GM18520 (cell line): ENCODE data around the gene CHMP3.
"Not testable (repeated sequence)": the region's sequence is repeated elsewhere in the genome, so short reads cannot be mapped to it uniquely, and the experiment has no call there.

ENCODE experiments used
- ATAC-seq: cut with Tn5 transposase; IDR thresholded peaks from one replicate; pipeline ENCODE4 v1.9.1; 2021; ENCODE audit not compliant: unreplicated experiment

The CHMP3 gene

DNA sequence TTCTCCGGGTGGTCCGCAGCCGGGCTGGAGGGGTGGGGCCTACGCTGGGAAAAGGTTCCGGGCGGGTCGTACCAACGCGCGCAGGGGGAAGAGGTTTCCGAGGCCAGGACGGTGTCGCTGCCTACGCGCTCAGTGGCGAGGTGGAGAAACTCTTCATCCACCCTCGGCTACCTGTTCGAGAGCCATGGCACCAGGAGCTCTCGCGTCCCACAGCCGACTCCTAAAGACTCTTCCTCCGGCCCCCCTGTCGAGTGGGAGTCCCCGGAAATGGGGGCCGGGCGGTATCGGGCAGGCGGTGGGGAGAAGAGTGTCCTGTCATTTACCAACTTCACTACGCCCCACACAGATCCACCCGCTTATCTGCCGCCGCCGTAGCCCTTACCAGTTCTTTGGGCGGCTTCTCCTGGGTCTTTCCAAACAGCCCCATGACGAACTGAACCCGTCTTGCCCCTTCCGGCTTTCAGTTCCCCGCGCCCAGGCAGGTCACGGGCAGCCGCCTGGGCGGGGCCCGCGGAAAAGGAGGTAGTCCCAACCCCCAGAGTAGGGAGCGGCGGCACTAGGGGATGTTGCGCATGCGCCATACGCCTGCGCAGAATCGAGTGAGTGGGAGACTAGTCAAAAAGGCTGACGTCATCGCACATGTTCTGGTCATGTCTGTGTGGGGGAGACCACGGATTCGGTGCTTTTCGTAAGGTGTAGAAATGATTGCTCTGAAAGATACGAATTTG lies at the start of gene CHMP3:
Gene CHMP3, minus strand, starts transcription at position 522 of the 728 bp plus-strand sequence. Its CDS starts 95 bp downstream, at position 427.
- peak; percentile 89 for ATAC-seq

DNA sequence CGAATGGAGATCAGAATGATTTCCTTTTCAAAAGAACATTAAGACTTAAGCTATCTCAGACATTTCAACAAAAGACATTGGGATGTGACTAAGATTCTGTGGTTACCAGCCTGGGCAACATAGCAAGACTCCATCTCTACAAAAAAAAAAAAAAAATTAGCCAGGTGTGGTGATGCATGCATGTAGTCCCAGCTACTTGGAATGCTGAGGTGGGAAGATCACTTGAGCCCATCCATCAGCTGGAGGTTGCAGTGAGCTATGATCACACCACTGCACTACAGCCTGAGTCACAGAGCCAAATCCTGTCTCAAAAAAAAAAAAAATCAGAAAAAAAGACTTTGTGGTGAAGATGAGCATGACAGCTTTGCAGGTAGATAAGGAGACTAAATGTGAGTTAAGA lies 47.6 kb upstream of the CHMP3 start:
- ATAC-seq, result no peak

DNA sequence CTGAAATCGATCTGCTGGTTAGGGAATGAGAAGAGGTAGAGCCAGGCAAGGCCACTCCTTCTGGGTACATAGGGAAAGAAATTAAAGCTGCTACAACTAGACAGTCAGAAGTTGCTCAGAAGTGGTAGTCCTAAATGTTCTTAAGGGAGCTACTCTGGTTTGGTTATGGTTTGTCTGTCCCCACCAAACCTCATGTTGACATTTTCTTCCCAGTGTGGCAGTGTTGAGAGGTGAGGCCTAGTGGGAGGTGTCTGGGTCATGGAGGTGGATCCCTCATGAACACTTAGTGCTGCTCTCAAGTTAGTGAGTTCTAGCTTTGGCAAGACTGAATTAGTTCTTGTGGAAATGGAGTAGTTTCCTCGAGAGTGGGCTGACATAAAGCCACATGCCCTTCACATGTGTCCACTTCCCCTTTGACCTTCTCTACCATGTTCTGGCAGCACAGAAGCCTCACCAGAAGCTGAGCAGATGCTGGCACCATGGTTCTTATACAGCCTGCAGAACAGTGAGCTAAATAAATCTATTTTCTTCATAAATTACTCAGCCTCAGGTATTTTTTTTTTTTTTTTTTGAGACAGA lies 45.7 kb upstream of the CHMP3 start:
- no peak for ATAC-seq

DNA sequence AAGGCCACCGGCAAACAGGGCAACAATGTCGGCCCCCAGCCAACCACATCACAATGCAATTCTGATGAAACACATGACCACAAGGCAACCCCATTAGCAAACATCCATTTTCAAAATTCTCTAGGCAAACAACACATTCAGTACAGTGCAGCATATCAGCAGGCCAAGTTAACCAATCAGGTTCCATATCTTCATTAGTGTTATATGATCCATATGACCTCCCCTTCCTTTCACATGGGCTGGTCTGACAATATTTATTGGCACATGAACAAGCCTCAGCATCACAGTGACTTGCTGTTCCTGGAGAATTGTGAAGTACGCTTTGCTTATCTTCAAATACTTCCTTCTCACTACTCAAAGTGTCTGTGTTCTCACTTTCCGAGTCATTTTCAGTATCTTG lies 40.7 kb upstream of the CHMP3 start:
- no peak for ATAC-seq

DNA sequence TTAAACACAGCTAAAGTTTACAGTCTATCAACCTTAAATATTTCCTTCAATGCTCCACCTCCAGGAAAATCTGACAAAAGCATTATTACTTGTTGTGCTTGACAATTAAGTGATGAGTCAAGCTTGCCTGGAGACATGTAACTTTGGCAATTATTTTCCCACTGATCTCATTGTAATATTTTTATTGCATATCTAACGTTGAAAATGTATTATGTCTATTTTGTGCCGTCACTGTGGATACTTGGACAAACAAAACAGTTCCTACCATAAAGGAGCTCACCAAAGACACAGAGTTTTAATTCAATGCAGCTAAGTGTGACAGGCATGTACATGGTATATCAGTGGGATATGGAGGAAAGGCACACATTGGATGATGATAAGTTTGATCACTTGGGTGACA lies 35.7 kb upstream of the CHMP3 start:
- ATAC-seq, result no peak

DNA sequence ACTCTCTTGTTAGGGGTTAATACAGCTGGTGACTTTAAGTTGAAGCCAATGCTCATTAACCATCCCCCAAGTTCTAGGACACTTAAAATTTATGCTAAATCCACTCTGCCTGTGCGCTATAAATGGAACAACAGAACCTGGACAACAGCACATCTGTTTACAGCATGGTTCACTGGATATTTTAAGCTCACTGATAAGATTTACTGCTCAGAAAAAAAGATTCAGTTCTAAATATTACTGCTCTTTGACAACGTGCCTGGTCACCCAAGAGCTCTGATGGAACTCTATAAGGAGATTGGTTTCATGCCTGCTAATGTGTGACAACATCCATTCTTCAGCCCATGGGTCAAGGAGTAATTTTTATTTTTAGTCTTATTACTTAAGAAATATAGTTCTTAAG lies 32.9 kb upstream of the CHMP3 start:
- no peak for ATAC-seq

DNA sequence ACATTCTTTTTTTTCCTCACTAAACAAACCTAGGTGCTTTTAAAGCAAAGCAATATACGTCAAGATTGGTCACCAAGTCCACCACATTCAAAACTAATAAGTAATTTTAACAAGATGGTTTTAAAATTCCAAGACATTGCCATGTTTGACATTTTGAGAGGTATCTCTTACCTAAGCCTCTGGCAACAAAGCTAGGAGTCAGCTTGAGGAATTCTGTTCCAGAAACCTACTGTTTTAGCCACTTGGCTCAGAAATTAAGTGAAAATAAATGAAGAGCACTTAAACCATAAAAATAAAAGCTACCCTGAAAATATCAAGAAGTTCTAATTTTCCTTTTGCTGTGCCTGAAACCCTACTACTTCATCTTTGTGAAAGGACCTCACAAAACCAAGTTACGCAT lies 30.0 kb upstream of the CHMP3 start:
- ATAC-seq, result no peak

DNA sequence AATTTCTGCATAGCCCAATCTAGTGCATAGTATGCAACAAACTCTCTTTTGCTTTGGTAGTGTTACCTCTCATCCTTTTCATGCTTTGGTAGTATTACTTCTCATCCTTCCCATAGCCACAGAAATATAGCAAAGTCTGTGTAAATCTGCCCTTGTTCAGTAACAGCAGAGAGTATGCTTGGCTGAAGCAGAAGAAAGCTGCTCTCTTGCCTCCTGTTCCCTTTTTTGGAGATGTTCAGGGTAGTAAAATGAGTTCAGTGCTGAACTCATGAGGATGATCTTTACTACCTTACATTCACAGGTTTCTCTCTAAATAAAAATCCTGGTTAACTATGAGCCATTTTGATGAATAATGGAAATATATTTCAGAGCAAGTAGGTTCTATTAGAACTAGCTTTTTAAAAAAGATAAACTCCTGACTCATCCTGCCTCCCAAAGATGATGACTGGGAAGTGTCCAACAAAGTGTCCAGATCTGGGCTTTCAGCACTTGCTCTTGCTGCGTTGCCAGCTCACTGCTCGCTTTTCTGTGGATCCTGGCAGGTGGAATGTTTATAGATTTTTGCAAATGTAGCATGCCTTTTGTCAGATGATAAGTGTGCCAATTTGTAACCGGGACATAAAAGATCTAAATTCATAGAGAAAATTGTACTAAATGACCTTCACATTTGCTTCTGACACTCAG lies 29.4 kb upstream of the CHMP3 start:
- ATAC-seq, result no peak

DNA sequence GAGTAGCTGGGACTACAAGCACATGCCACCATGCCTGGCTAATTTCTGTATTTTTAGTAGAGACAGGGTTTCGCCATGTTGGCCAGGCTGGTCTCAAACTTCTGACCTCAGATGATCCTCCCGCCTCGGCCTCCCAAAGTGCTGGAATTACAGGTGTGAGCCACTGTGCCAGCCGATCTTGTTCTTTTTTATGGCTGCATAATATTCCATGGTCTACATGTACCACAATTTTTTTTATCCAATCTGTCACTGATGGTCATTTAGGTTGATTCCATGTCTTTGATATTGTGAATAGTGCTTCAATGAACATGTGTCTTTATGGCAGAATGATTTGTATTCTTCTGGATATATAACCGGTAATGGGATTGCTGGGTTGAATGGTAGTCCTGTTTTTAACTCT lies 26.5 kb upstream of the CHMP3 start:
- not testable (repeated sequence) for ATAC-seq

DNA sequence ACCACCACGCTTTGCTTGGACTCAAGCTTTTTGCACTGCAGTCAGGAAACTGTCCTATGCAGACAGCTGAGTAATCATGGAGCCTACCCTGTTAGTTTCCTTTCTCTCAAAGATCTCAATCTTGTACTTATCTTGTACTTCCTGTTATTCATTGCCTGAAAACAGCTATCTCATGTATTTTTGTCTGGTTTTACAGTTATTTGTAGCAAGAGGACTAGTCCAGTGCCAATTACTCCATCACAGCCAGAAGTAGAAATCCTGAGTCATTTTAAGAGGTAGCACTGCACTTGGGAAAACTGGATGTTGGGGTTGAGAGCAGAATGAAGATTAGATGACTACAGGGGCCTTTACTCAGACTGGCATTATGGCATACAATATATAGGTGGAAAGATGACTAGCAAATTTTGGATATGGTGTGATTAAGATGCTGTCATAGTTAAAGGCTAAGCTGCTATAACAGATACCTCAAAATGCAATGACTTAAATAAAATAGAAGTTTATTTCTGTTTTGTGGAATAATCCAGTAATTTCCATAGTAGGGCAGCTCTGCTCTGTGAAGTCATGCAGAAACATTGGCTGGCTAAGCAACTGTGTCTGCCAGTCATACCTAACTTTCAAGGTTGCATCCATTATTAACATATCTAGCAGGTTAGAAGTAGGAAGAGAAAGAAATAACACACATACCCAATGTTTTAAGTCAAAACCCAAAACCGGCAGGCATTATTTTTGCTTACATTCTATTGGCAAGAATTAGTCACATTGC lies 21.1 kb upstream of the CHMP3 start:
- ATAC-seq, result no peak

DNA sequence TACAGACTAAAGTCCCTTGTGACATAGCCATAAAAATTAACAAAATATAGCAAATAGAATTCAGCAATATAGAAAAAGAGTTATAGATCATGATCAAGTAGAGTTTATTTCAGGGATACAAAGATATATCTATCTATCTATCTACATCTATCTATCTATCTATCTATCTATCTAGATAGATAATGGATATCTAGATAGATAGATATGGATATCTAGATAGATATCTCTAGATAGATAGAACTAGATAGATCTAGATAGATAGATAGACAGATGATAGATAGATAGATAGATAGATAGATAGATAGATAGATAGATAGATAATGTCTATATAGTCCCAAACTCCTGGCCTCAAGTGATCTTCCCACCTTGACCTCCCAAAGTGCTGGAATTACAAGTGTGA lies 17.3 kb upstream of the CHMP3 start:
- ATAC-seq, result no peak

DNA sequence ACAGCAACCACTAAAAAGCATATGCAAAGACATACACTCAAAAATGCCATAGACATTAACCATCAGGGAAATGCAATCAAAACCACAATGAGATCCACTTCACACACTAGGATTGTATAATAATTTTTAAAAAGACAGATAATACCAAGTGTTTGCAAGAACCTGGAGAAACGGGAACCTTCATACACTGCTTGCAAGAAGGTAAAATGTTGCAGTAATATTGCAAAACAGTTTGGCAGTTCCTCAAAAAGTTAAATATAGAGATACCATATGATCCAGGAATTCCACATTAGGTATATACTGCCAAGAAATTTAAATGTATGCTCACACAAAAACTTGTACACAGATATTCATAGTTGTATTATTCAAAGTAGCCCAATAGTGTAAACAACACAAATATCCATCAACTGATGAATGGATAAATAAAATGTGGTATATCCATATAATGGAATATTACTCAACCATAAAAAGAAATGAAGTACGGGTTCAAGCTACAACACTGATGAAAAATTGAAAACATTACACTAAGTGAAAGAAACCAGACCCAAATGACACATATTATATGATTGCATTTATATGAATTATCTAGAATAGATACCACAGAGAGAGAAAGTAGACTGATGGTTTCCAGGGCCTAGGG lies 14.7 kb upstream of the CHMP3 start:
- no peak for ATAC-seq

DNA sequence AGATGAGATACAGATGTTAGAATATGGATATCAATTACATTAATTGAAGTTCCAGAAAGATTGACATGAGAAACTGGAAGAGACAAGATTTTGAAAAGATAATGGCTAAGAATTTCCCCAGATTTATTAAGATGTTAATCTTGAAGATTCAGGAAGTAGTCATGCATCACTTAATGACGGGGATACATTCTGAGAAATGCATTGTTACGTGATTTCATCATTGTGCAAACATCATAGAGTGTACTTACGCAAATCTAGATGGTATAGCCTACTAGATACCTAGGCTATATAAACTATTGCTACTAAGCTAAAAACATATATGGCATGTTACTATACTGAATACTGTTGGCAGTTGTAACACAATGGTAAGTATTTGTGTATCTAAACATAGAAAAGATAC lies 6.8 kb upstream of the CHMP3 start:
- ATAC-seq, result no peak

DNA sequence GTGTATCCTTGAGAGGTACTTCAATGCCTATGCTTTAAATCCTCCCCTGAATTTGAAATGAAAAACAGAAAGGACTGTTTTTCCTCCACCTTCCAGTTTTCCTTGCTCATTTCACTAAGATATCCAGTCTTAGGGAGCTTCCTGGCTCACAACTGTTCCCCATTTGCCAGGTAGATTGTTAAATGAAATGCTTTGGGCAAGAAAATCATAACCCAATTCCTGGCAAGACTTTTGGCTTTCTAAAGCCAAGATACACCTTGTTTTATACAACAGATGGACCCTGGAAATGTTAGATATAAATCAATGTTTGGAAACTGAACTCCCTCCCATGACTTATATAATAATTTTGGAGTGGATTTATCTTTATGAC lies 3.6 kb upstream of the CHMP3 start:
- ATAC-seq, result no peak

DNA sequence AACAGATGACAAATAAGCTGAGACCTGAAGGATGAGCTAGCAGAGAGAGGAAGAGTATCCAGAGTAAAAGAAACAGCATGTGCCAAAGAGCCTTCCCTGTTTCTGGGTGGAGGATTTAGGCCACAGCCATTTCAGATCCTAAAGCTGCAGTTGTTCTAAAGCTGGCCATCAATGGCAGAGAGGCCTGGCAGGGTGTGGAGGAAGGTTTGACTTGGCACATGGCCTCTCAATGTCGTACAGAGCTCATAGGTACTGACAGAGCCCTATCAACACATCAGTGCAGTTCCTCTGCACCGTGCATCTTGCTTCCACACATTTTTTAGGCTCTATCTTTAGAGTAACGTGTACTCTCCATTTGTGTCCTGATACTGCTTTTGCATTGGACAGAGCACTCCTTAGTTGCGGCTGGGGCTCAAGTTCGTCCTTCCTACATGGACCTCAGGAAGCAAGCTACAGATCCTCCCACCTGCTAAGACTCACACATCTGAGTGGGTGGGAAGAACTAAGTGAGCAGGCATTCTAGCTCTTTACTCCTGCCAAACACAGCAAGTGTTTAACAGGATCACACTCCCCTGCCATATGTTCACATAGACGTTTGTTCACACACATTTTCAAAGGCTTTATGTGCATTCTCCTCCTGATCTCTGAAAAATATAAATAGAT lies 3.0 kb upstream of the CHMP3 start:
- no peak for ATAC-seq

DNA sequence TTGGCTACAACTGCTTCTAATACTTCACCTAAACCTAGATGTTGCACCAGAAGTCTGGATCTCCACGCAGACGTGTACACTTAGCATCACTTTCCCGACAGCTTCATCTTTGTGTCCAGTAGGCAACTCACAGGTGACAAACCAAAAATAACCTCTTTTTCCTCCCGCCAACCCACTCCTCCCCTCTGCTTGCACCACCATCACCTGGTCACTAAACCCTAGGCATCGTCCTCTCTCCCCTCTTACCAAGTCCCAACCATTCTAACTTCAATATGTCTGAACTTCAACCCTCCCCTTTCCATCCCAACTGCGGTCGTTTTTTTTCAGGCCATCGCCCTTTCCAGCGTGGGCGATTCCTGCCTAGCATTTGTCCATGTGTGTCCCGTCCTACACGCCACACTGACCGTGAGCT lies 413 bp upstream of the CHMP3 start:
- ATAC-seq, result no peak

DNA sequence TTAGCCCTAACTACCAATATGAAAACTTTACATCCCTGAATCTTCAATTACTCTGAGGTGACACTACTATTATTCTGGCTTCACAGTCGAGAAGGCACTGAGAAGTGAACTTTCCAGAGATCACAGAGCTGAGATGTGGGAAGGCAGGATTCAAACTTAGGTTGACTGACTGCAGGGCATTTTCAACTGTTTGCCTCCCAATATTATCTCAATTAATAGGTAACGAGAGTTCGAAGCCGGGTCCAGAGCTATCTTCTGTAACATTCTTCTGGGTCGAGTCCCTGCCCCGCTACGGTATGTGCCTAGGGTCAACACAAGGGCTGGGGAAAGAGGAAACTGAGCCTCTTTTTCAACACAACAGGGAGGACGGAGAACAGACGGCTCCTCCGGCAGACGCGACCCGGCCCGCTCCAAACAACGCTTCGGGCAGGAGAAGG lies 740 bp downstream of the CHMP3 start:
- no peak for ATAC-seq

DNA sequence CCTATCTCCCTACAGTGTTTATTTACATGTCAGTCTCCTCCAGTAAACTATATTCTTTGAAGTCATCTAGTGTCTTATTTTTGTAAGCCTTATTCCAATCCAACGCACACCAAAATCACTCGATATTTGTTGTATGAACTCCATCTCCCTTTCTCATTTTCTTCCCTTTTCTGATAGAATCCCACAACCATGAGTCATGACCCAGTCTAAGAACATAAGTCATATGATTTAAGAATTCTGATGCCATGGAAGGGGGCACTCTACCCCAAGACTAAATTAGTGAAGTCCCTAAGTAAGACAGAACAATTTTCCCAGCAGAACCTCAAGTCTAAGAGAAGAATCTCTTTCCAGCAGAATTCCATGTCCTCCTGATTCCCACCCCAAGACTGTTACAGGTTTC lies 5.4 kb downstream of the CHMP3 start:
- ATAC-seq, result no peak

DNA sequence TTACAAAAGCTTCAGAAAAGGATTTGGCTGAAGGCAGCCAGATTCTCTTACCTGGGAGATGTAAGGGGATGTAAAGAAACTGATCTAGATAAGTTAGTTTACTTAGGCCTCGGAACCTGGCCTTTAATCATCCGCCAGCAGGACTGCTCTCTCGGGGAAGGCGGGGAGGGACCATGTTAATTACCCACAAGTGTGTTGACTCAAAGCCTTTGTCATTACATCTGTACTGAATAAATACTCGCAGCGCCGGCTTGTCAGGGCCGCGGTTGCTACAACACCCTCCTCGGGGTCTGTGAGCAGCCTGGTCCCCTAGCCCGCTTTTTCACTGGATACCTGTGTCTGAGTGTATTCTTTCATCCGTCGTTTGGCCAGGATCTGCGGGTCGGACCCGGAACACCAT lies 6.7 kb downstream of the CHMP3 start:
- ATAC-seq, result no peak

DNA sequence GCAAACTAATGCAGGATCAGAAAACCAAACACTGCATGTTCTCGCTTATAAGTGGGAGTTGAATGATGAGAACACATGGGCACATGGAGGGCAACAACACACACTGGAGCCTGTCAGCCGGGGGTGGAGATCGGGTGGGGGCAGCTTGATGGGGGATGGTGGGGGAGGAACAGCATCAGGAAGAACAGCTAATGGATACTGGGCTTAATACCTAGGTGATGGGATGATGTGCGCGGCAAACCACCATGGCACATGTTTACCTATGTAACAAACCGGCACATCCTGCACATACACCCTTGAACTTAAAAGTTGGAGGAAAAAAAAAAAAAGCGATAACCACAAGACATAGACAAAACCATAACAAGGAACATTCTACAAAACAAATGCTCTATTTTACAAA lies 10.4 kb downstream of the CHMP3 start:
- ATAC-seq, result no peak
